ENCODE results near the gene FGFBP2.

GRCh38 chr4:15914291-15914690 lies 48.7 kb downstream of the FGFBP2 start:
- TF ChIP-seq, protein P1, sequence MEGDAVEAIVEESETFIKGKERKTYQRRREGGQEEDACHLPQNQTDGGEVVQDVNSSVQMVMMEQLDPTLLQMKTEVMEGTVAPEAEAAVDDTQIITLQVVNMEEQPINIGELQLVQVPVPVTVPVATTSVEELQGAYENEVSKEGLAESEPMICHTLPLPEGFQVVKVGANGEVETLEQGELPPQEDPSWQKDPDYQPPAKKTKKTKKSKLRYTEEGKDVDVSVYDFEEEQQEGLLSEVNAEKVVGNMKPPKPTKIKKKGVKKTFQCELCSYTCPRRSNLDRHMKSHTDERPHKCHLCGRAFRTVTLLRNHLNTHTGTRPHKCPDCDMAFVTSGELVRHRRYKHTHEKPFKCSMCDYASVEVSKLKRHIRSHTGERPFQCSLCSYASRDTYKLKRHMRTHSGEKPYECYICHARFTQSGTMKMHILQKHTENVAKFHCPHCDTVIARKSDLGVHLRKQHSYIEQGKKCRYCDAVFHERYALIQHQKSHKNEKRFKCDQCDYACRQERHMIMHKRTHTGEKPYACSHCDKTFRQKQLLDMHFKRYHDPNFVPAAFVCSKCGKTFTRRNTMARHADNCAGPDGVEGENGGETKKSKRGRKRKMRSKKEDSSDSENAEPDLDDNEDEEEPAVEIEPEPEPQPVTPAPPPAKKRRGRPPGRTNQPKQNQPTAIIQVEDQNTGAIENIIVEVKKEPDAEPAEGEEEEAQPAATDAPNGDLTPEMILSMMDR (IDR thresholded peaks at IDR 0.05) = no peak
- TF ChIP-seq POLR2A (IDR thresholded peaks at IDR 0.05) = no peak
